ENCODE data around the gene KNSTRN.
A peak's percentile ranks its signal among the peaks of the same experiment; 100 is the strongest.

Gene KNSTRN

DNA sequence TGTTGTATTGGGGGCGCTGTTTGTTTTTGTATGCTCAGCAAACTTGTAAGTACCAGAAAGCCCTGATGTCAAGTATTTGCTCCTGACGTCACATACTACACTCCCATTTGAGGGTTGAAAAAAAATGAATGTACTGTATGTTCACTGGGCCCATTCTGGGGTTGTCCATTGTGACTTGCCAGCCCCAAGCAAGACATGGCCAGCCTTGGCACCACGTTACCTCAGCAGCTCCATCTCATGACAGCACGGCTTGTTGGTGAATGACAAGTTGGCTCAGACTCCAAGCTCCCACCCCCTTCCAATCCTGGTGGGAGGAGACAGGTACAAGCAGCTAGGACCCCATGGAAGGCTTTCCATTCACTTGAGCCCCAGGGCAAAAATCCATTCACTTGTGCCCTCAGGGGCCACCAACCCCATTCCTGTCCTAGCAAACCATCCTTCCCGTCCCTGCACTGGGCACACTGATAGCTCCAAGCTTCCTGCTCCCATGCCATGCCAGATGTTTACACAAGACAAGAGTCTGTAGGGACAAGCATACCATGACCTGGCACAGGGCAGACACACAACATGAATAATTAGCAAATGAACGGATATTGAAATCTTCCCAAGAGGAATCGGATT, 30.1 kb upstream of the KNSTRN start:
- H3K27me3 ChIP-seq (ENCODE audit: low read depth, low read length) = no peaks in the 10 kb centered on the region
- no peaks in the 10 kb centered on the region for H4K20me1 ChIP-seq (ENCODE audit: insufficient read depth, low read length)
- no peaks in the 10 kb centered on the region for H3K79me2 ChIP-seq (ENCODE audit: low read length)
- TF ChIP-seq EZH2phosphoT487 (IDR thresholded peaks at IDR 0.05; ENCODE audit: low read depth) (no peak), CTCF (IDR thresholded peaks at IDR 0.05; ENCODE audit: low read depth, low read length) (no peak)
- no peaks in the 10 kb centered on the region for H3K36me3 ChIP-seq (replicated peaks; ENCODE audit: low read depth, low read length)
- peaks cover 6% of the 10 kb centered on the region; the same call in 1 of the 2 replicates for H3K4me1 ChIP-seq (ENCODE audit: low read length)
- no peak overlapping the region for H3K9ac ChIP-seq (ENCODE audit: low read length)
- no peak overlapping the region for H3K4me3 ChIP-seq (ENCODE audit: low read length)
- no peak overlapping the region for H3K27ac ChIP-seq (ENCODE audit: low read length)
- H3K4me2 ChIP-seq (ENCODE audit: low read length) = no peak overlapping the region
- H2AFZ ChIP-seq (ENCODE audit: low read depth, low read length) = no peak overlapping the region
- no peaks in the 10 kb centered on the region for H3K9me3 ChIP-seq (ENCODE audit: insufficient read depth, low read length)

GRCh38 chr15:40353697-40354096, 28.8 kb upstream of the KNSTRN start:
- no peak for TF ChIP-seq CTCF (IDR thresholded peaks at IDR 0.05; ENCODE audit: low read depth, low read length)
- no peak for TF ChIP-seq EZH2phosphoT487 (IDR thresholded peaks at IDR 0.05; ENCODE audit: low read depth)
- no peak overlapping the region for H2AFZ ChIP-seq (ENCODE audit: low read depth, low read length)
- H3K36me3 ChIP-seq (replicated peaks; ENCODE audit: low read depth, low read length) = no peaks in the 10 kb centered on the region
- H3K4me2 ChIP-seq (ENCODE audit: low read length) = no peak overlapping the region
- no peaks in the 10 kb centered on the region for H3K79me2 ChIP-seq (ENCODE audit: low read length)
- no peak overlapping the region for H3K4me3 ChIP-seq (ENCODE audit: low read length)
- no peak overlapping the region for H3K9ac ChIP-seq (ENCODE audit: low read length)
- H3K4me1 ChIP-seq (ENCODE audit: low read length) = peaks cover 13% of the 10 kb centered on the region; the same call in 1 of the 2 replicates
- no peaks in the 10 kb centered on the region for H3K27me3 ChIP-seq (ENCODE audit: low read depth, low read length)
- H3K9me3 ChIP-seq (ENCODE audit: insufficient read depth, low read length) = no peaks in the 10 kb centered on the region
- H4K20me1 ChIP-seq (ENCODE audit: insufficient read depth, low read length) = 0 out of 2 replicates have a peak, but pooled peaks cover 2% of the 10 kb centered on the region
- no peak overlapping the region for H3K27ac ChIP-seq (ENCODE audit: low read length)

DNA sequence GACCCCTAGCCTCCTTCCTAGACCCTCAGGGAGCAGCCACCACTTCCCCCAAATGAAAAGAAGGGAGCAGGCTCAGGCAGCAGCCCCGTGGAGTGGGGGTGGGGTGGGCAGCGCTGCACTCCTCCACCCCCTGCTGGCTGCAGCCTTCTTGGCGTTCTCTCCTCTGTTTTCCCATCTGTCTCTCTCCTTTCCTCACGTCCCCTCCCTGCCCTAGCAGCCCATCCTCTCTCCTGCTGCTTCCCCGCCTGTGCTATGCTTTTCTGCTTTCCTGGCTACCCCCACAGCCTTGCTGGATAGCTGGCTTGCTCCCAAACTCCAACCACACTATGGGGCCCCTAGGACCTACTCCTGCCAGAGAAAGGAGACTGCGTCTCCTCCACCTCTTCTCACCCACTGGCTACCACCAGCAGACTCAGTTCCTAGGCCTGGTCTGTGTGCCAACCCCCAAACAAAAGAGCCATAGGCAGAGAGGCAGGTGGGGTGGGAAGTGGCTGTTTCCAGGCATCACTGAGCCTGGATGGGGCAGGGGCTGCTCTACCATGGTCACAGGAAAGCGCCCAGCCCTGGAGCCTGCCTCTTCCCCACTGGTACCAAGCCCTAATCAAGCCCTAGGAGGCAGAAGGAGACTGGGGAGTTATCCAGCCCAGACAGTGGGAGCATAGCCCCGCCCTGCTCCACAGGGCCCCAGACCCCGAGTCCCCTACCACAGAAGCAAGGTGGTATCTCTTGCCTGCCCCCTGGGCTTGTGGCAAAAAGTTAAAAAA, 27.9 kb upstream of the KNSTRN start:
- no peak overlapping the region for H3K9ac ChIP-seq (ENCODE audit: low read length)
- H3K4me3 ChIP-seq (ENCODE audit: low read length) = no peak overlapping the region
- H4K20me1 ChIP-seq (ENCODE audit: insufficient read depth, low read length) = 0 out of 2 replicates have a peak, but pooled peaks cover 4% of the 10 kb centered on the region
- H3K27me3 ChIP-seq (ENCODE audit: low read depth, low read length) = no peaks in the 10 kb centered on the region
- peaks cover 17% of the 10 kb centered on the region; the same call in 1 of the 2 replicates for H3K4me1 ChIP-seq (ENCODE audit: low read length)
- H3K9me3 ChIP-seq (ENCODE audit: insufficient read depth, low read length) = no peaks in the 10 kb centered on the region
- TF ChIP-seq EZH2phosphoT487 (IDR thresholded peaks at IDR 0.05; ENCODE audit: low read depth) (no peak), CTCF (IDR thresholded peaks at IDR 0.05; ENCODE audit: low read depth, low read length) (peak; percentile 33; the same call in 1 of the 2 replicates)
- no peaks in the 10 kb centered on the region for H3K79me2 ChIP-seq (ENCODE audit: low read length)
- H2AFZ ChIP-seq (ENCODE audit: low read depth, low read length) = no peak overlapping the region
- H3K27ac ChIP-seq (ENCODE audit: low read length) = no peak overlapping the region
- no peaks in the 10 kb centered on the region for H3K36me3 ChIP-seq (replicated peaks; ENCODE audit: low read depth, low read length)
- H3K4me2 ChIP-seq (ENCODE audit: low read length) = peak overlapping the region; percentile 42

GRCh38 chr15:40355976-40356585, 26.4 kb upstream of the KNSTRN start:
- no peaks in the 10 kb centered on the region for H3K79me2 ChIP-seq (ENCODE audit: low read length)
- no peaks in the 10 kb centered on the region for H3K9me3 ChIP-seq (ENCODE audit: insufficient read depth, low read length)
- no peaks in the 10 kb centered on the region for H3K36me3 ChIP-seq (replicated peaks; ENCODE audit: low read depth, low read length)
- H3K4me2 ChIP-seq (ENCODE audit: low read length) = no peak overlapping the region
- H3K27me3 ChIP-seq (ENCODE audit: low read depth, low read length) = no peaks in the 10 kb centered on the region
- 0 out of 2 replicates have a peak, but pooled peaks cover 4% of the 10 kb centered on the region for H4K20me1 ChIP-seq (ENCODE audit: insufficient read depth, low read length)
- no peak overlapping the region for H3K4me3 ChIP-seq (ENCODE audit: low read length)
- H3K9ac ChIP-seq (ENCODE audit: low read length) = no peak overlapping the region
- no peak overlapping the region for H3K27ac ChIP-seq (ENCODE audit: low read length)
- no peak overlapping the region for H2AFZ ChIP-seq (ENCODE audit: low read depth, low read length)
- H3K4me1 ChIP-seq (ENCODE audit: low read length) = peaks cover 17% of the 10 kb centered on the region; the same call in 1 of the 2 replicates
- no peak for TF ChIP-seq EZH2phosphoT487 (IDR thresholded peaks at IDR 0.05; ENCODE audit: low read depth)
- TF ChIP-seq CTCF (IDR thresholded peaks at IDR 0.05; ENCODE audit: low read depth, low read length) = no peak

Data from OCI-LY3 (cell line).